ENCODE data around the gene CROCC.

The CROCC gene

GRCh38 chr1:16986560-16986959 lies 64.8 kb downstream of the CROCC start:
- DNase-seq (ENCODE audit: low read depth) = no peak

- DNase-seq (ENCODE audit: low read depth) = no peak
Observed at GRCh38 chr1:16986962-16987361, 65.2 kb downstream of the CROCC start.

GRCh38 chr1:16988210-16988609 lies 66.5 kb downstream of the CROCC start:
- DNase-seq (ENCODE audit: low read depth) = no peak

GRCh38 chr1:16989676-16990391 lies 68.1 kb downstream of the CROCC start:
- DNase-seq (ENCODE audit: low read depth) = no peak

GRCh38 chr1:16991571-16991970 lies 69.8 kb downstream of the CROCC start:
- no peak for DNase-seq (ENCODE audit: low read depth)

GRCh38 chr1:16992102-16992501 lies 70.4 kb downstream of the CROCC start:
- no peak for DNase-seq (ENCODE audit: low read depth)

GRCh38 chr1:16992675-16993074 lies 70.9 kb downstream of the CROCC start:
- no peak for DNase-seq (ENCODE audit: low read depth)

- DNase-seq (ENCODE audit: low read depth) = no peak
Observed at GRCh38 chr1:16993521-16994038, 71.8 kb downstream of the CROCC start.

GRCh38 chr1:16996845-16997244 lies 75.1 kb downstream of the CROCC start:
- no peak for DNase-seq (ENCODE audit: low read depth)

GRCh38 chr1:16998589-16998988 lies 76.9 kb downstream of the CROCC start:
- DNase-seq (ENCODE audit: low read depth) = no peak

GRCh38 chr1:16999863-17000262 lies 78.1 kb downstream of the CROCC start:
- DNase-seq (ENCODE audit: low read depth) = no peak

- no peak for DNase-seq (ENCODE audit: low read depth)
Observed at GRCh38 chr1:17001760-17002523, 80.2 kb downstream of the CROCC start.

GRCh38 chr1:17002524-17002902 lies 80.8 kb downstream of the CROCC start:
- DNase-seq (ENCODE audit: low read depth) = no peak

GRCh38 chr1:17004466-17005364 lies 83.0 kb downstream of the CROCC start:
- no peak for DNase-seq (ENCODE audit: low read depth)

GRCh38 chr1:17005365-17005740 lies 83.6 kb downstream of the CROCC start:
- no peak for DNase-seq (ENCODE audit: low read depth)

- DNase-seq (ENCODE audit: low read depth) = no peak
Observed at GRCh38 chr1:17007121-17007520, 85.4 kb downstream of the CROCC start.

GRCh38 chr1:17008208-17008855 lies 86.6 kb downstream of the CROCC start:
- no peak for DNase-seq (ENCODE audit: low read depth)

- DNase-seq (ENCODE audit: low read depth) = no peak
Observed at GRCh38 chr1:17009706-17010105, 88.0 kb downstream of the CROCC start.

GRCh38 chr1:17011092-17011438 lies 89.3 kb downstream of the CROCC start:
- DNase-seq (ENCODE audit: low read depth) = no peak

- DNase-seq (ENCODE audit: low read depth) = peak; percentile 70
Observed at GRCh38 chr1:17011439-17012307, 89.9 kb downstream of the CROCC start, which contains the start of gene ATP13A2. ATP13A2 (minus strand) TSS chr1:17011928; CDS start chr1:17011738, 190 bp downstream.
